Stimulated activated CD4-positive, alpha-beta T cell treated with anti-CD3 and anti-CD28 coated beads, TNF-alpha, amount 100 ng/mL, for 48 hours (primary cell): ENCODE results near the gene TM4SF5.

Experiments
- DNase-seq, 3 donors: peaks; one replicate each; pipeline ENCODE4 v3.0.0-alpha.2; 2020; ENCODE audit warnings: low read depth in 3 of 3

TM4SF5 gene

DNA sequence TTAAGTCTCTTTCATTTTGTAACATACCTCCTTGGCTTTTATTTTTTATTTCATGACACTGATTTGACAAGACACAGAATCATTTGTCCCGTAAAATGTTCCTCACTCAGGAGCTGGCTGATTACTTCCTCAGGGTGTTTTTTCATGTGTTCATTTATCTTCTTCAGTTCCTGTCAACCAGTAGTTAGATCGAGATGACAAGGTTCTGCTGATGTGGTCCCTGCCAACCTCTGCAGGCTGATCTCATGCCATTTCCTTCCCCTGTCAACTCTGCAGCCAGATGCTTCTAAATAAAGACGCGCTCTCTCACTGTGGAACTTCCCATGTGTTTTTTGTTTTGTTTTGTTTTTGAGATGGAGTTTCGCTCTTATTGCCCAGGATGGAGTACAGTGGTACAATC, 23.8 kb upstream of the TM4SF5 start:
- DNase-seq = no peak

DNA sequence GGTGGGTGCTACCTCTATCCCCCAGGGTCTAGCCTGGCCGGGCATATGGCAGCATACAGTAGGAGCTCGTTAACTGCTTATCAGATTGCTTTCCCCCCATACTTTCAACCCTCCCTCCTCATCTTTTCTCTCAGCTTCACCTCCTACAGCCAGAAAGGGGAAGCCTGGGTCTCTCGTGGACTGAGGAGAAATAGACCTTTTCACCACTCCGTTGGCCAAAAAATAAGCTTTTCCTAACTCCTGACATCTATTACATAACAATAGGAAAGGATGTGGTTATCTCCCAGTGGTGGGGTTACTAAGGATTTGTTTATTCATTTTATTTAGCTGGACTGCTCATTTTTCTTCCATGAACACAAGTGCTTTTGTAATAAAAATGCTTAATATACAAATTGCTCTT, 23.0 kb upstream of the TM4SF5 start:
- no peak for DNase-seq

DNA sequence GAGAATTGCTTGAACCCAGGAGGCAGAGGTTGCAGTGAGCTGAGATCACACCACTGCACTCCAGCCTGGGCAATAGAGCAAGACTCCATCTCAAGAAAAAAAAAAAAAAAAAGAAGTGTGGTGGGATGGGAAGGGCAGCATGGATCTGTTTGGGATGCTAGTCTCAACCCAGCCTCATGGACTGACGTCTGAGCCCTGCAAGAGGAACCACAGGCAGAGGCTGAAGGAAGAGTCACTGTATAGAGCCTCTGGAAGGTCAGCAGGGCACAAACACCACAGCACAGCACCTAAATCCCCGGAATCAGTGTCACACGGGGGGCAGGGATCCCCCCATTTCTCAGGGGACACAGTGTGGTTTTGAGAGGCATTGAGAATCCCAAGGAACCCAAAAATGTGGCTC, 21.1 kb upstream of the TM4SF5 start:
- DNase-seq = no peak

DNA sequence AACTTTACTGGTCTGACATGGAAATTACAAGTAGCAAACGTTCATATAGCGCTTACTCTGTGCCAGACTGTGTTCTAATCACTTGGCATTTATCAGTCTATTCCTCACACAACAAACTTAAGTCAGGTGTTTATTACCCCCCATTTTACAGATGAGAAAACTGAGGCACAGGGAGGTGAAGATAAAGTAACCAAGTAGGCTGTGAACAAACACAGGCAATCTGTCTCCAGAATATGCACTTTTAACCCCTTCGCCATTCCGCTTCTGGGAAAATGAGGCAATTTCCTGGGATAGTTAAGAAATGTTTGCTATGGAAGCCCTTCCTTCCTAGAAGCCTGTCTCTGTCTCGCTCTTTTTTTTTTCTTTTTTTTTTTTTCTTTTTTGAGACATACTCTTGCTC, 19.8 kb upstream of the TM4SF5 start:
- DNase-seq = no peak

- DNase-seq = no peak
Observed at GRCh38 chr17:4753392-4753791, 18.3 kb upstream of the TM4SF5 start.

GRCh38 chr17:4759776-4760236, 11.9 kb upstream of the TM4SF5 start:
- no peak for DNase-seq

- no peak for DNase-seq
Observed at GRCh38 chr17:4764595-4764994, 7.1 kb upstream of the TM4SF5 start.

- DNase-seq = no peak
Observed at GRCh38 chr17:4766201-4766600, 5.5 kb upstream of the TM4SF5 start.

- DNase-seq = no peak
Observed at GRCh38 chr17:4766723-4767122, 5.0 kb upstream of the TM4SF5 start.

DNA sequence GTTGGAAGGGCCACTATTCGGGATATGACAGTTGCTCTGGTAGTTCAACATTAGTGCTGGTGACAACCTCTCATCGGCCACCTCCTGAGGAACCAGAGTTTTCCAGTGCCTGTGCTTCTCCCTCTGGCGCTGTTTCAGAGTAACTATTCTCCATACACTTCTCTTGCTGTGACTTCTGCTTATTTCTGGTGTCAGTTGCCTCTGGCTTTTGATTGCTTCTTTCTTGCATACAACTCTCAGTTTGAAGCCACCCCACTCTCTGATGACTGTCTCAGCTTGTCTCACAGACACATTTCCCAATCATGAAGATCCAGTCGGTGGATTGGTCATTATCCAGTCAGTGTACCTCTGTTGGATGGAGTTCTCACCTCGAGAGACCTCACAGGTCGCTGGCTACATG, 3.4 kb upstream of the TM4SF5 start:
- DNase-seq = no peak

GRCh38 chr17:4769628-4770027, 2.1 kb upstream of the TM4SF5 start:
- no peak for DNase-seq

GRCh38 chr17:4772235-4772613, 538 bp downstream of the TM4SF5 start:
- DNase-seq = no peak

GRCh38 chr17:4777969-4778760, 6.5 kb downstream of the TM4SF5 start:
- DNase-seq = no peak

DNA sequence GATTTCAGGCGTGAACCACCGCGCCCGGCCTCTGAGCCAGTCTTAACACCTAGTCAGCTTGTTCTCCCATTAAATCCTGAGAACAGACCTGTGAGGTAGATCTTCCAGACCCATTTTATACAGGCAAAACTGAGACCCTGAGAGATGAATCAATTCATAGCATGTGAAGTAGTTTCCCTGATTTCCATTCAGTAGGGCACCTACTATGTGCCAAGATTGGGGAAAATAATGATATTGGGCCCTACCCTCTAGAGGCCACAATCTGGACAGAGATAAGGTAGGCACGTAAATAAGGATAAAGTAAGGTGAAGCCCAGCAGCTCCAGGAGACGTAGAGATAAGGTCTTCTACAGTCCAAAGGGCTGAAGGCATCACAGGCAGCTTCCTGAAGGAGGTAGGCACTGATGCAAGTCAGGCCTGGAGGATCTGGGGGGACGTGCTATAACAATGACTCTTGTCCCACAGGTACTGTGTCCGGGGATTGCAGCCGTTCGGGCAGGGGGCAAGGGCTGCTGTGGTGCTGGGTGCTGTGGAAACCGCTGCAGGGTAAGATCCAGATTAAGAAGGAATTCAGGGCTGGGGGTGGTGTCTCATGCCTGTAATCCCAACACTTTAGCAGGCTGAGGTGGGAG, 8.8 kb downstream of the TM4SF5 start:
- no peak for DNase-seq

DNA sequence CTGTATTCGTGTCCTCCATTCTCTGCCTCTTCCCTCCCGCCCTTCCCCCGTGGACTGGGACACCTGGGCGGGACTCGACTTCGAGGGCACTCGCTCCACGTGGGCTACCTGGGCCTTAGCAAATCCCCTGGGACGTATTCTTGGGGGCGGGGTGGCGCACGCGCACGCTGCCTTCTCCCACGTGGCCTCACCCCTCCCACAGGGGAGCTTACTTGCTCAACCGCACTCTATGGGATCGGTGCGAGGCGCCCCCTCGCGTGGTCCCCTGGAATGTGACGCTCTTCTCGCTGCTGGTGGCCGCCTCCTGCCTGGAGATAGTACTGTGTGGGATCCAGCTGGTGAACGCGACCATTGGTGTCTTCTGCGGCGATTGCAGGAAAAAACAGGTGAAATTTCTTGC, 11.0 kb downstream of the TM4SF5 start:
- DNase-seq = no peak

GRCh38 chr17:4785311-4786105, 13.8 kb downstream of the TM4SF5 start:
- no peak for DNase-seq

GRCh38 chr17:4786106-4786511, 14.4 kb downstream of the TM4SF5 start, which contains the start of gene VMO1:
TSS of gene VMO1 (minus strand) at chr17:4786364. CDS start at chr17:4786352, 12 bp downstream.
- DNase-seq = no peak

DNA sequence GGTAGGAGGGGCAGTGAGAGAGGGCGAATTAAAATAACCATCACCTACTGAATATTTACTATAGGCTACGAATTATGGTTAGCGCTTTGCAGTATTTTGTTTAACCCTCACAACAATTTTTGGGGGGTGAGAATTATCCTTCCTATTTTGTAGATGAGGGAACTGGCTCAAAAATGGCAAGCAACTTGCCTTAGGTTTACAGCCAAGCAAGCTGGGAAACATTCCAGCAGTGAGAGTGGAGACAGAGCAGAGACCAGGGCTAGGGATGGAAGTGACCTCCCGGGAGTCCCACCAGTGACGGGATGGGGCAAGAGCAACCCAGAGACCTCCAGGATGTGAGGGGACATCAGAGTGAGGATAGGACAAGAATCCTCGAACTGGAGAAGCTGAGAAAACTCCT, 14.8 kb downstream of the TM4SF5 start:
- DNase-seq = no peak

DNA sequence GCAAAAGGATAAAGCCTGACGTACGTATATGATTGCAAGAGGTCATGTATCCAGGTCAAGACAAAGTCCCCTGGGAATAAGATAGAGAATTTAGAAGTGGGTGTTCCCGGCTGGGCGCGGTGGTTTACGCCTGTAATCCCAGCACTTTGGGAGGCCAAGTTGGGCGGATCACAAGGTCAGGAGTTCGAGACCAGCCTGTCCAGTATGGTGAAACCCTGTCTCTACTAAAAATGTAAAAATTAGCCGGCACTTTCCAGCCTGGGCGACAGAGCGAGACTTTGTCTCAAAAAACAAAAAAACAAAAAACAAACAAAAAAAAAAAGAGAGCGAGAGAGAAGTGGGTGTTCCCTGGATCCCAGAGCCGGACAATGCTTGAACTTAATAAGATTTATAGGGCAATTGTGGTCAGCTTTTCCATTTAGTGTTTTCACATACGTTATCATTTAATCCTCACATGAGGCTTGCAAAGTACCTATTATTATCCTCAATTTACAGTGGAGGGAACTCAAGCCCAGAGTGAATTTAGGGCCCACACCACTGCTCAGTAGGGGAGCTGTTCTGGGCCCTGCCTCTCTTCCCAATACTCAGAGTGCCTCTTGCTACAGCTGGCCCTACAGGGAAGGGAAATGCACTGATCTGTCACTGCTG, 16.6 kb downstream of the TM4SF5 start:
- DNase-seq = no peak

GRCh38 chr17:4788807-4789700, 17.4 kb downstream of the TM4SF5 start, which contains the start of gene GLTPD2:
TSS of gene GLTPD2 (plus strand) at chr17:4788964. CDS start at chr17:4789012, 48 bp downstream.
- no peak for DNase-seq

- no peak for DNase-seq
Observed at GRCh38 chr17:4789701-4789950, 17.9 kb downstream of the TM4SF5 start.
